ENCODE measurements around the gene APELA.
"Not testable (repeated sequence)": the region's sequence is repeated elsewhere in the genome, so short reads cannot be mapped to it uniquely, and the experiment has no call there.

The APELA gene

DNA sequence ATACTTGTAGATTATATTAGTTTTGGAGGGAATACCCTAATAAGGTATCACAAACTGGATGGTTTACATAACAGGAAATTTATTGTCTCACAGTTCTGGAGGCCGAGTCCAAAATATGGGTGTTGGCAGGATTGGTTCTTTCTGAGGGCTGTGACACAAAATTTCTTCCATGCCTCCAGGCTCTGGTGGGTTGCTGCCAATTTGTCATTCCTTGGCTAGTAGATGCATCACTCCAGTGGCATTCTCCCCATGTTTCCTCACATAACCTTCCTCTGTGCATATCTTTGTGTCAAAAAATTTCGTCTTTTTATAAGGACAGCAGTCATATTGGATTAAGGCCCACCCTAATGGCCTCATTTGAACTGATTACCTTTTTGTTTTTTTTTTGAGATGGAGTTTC lies 49.3 kb downstream of the APELA start:
- DNase-seq (ENCODE audit: low spot score): no peak

DNA sequence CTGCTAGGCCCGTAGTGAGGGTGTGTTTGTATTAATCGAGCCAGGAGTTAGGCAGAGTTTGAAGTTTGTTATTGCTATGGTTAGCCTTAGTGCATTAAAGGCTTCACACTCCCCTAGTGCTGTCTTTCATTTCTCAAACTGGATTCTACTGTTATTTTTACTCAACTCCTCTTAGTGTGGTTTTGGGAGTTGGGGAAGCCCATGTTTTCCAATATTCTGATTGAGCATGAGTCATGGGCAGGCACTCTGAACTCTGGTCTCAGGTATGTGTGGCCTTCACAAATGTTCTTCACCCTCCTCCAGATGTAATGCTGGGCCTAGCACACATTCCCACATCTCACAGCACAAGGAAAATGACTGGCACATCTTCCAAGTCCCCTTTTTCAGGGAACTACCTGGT lies 50.1 kb downstream of the APELA start:
- not testable (repeated sequence) for DNase-seq (ENCODE audit: low spot score)

DNA sequence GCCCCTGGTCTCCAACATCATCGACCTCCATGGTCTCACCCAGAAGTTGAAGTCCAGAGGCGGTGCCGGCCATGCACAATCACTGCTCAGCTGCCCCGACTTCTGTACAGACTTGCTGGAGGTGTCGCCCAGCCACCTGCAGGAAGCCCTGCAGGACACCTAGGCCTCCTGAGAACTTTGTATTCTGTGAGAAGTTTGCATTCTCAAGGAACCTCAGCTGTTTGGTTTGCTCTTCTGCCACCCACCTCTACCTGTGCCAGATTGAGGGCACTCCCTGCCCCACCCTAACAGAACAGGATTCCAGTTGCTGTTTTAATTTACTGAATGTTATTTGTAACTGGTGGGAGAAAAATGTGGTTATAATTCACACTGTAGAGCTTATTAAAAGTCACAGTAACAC lies 53.7 kb downstream of the APELA start:
- DNase-seq (ENCODE audit: low spot score): no peak

DNA sequence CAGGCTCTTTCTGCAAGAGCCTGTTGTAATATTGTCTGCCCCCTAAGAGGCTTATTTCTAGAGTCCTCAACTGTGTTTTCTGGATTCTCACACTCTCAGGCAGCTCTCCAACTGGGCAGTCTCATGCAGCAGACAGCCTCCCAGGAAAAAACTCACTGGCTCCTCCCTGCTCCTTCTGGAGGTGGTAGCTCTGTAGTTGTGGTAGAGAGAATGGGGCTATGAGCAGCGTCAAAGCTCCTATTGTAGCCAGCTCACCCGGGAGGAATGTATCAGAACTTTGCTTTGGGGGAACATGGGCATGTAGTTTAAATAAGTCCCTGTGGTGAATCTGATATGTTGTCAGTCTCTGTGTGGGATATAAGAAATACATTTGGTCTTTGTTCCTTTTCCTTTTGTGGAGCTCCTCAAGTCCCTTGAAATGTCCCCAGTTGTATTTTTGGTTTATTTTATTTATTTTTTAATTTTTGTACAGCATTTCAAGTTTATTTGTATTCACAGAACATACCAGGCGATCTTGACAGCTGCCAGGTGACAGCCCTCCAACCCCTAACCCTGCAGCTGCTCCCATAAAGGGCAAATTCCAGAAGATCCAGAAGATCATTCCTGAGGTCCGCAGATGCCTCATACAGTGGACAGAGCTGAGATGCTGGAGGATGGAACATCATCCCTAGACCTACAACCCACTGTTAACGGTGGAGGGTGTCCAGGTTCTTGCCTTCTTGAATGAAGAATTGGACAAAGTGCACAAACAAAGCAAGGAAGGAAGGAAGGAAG lies 54.8 kb downstream of the APELA start:
- peak; percentile 22 for DNase-seq (ENCODE audit: low spot score)

- DNase-seq (ENCODE audit: low spot score): no peak
These were observed 56.3 kb downstream of the APELA start for GRCh38 chr4:164933244-164933643.

DNA sequence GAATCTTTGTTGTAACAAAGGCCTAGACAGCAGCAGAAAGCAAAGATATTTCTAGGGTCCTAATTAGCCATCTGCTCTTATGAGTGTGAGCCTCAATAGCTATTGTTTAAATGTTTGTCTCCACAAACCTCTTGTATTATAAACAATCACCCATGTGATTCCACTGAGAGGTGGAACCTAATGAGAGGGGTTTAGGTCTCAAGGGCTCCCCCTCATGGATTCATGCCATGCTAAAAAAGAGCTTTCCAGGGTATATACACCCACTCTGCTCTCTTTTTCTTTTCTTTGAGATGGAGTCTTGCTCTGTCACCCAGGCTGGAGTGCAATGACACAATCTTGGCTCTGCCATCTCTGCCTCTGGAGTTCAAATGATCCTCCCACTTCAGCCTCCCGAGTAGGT lies 58.4 kb downstream of the APELA start:
- DNase-seq (ENCODE audit: low spot score): peak; percentile 52

DNA sequence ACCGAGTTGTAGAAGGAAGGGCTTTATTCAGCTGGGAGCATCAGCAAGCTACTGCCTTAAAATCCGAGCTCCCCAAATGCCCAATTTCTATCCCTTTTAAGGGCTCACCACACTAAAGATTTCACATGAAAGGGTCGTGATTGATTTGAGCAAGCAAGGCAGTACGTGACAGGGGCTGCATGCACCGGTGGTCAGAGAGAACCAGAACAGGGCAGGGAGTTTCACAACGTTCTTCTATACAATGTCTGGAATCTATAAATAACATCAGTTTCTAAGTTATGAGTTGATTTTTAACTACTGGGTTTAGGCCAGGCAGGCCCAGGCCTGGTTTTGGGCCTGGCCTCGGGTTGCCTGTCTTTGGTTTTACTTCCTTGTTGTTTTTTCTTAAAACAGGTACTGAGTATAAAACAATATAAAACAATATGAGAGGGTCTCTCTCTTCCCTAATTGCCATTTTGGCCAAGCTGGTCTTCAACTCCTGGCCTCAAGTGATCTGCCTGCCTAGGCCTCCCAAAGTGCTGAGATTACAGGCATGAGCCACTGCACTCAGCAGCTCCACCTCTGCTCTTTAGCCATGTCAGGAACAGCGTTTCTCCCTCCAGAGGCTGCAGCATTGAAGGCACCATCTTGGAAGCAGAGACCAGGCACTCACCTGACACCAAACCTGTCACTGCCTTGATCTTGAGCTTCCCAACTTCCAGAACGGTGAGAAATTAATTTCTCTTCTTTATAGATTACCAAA lies 59.1 kb downstream of the APELA start:
- DNase-seq (ENCODE audit: low spot score): not testable (repeated sequence)

- peak; percentile 22 for DNase-seq (ENCODE audit: low spot score)
These were observed 60.7 kb downstream of the APELA start for GRCh38 chr4:164937576-164938270.

DNA sequence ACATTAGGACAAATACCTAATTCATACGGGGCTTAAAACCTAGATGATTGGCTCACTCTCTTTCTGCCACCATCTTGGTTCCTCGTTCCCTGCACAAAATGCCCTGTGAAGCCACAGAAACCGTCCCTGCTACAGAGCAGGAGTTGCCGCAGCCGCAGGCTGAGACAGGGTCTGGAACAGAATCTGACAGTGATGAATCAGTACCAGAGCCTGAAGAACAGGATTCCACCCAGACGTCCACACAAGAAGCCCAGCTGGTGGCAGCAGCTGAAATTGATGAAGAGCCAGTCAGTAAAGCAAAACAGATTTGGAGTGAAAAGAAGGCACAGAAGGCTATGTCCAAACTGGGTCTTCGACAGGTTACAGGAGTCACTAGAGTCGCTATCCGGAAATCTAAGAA lies 66.2 kb downstream of the APELA start:
- no peak for DNase-seq (ENCODE audit: low spot score)

GRCh38 chr4:164945146-164945545 lies 68.2 kb downstream of the APELA start:
- no peak for DNase-seq (ENCODE audit: low spot score)

- no peak for DNase-seq (ENCODE audit: low spot score)
These were observed 69.8 kb downstream of the APELA start for GRCh38 chr4:164946810-164947209.

Measured in iPS-NIHi11 (cell line).